Esophagus squamous epithelium (tissue), 5 donors: ENCODE data around the gene SLAMF9. TPM values are rescaled to one million over a fixed set of nuclear protein-coding genes. Genes with fewer than 3 reads are reported as not detected.

ENCODE experiments used
- DNase-seq: peaks from one replicate; lab custom pipeline; 2025; lab: John Stamatoyannopoulos, UW
- H3K27ac ChIP-seq, 4 donors: fragments of 200-600 bp; sonication (generic); one replicate each; pipeline ENCODE4 v1.5.1; 2016 to 2019; ENCODE audit warnings: mild to moderate bottlenecking in 1 of 4
- H3K27me3 ChIP-seq, 4 donors: fragments of 200-600 bp; sonication (generic); 1 replicate in 3 of 4; 2 replicates in 1 of 4; pipeline versions ENCODE4 v1.5.1 to v1.6.0; 2017 to 2021; ENCODE audit warnings: antibody characterized with exemption in 1 of 4
- H3K36me3 ChIP-seq, 3 donors: fragments of 200-600 bp; sonication (generic); one replicate each; pipeline ENCODE4 v1.5.1; 2016 to 2019
- H3K4me1 ChIP-seq, 3 donors: fragments of 200-600 bp; sonication (generic); one replicate each; pipeline ENCODE4 v1.5.1; 2017 to 2019
- H3K4me3 ChIP-seq, 4 donors: fragments of 200-600 bp; sonication (generic); 1 replicate in 3 of 4; 2 replicates in 1 of 4; pipeline ENCODE4 v1.5.1; 2016 to 2019; ENCODE audit warnings: mild to moderate bottlenecking in 2 of 4, moderate library complexity in 1 of 4
- H3K9me3 ChIP-seq, 3 donors: fragments of 200-600 bp; sonication (generic); one replicate each; pipeline ENCODE4 v1.5.1; 2016 to 2019
- POLR2A ChIP-seq, 4 donors: fragments of 450-650 bp; IDR thresholded peaks; one replicate each; pipeline ENCODE4 v1.6.1; 2017; ENCODE audit warnings: antibody characterized with exemption in 4 of 4, mild to moderate bottlenecking in 4 of 4, moderate library complexity in 3 of 4
- WGBS, 2 donors: methylation state at CpG; one replicate each; pipeline ENCODE4 v1.1.5; 2018; 5-methylcytosine and 5-hydroxymethylcytosine counted together
- intact Hi-C: fragments of 100-400 bp; cut with DNase I; formaldehyde crosslinking; loops from one replicate; pipeline ENCODE4 v1.15.0; 2022
- total RNA-seq, 4 donors: library from RNA; depleted of rRNA; stranded (reverse); fragments of >200 nt; gene quantifications; one replicate each; pipeline ENCODE4 v1.1.0, GENCODE V29; 2016
- TF ChIP-seq, protein P1 (sequence below), 6 experiments: fragments of 450-650 bp in 4 of 6; fragments of 200-600 bp in 2 of 6; sonication (generic) in 2 of 6; IDR thresholded peaks; one replicate each; pipeline ENCODE4 v1.5.1; 2016 to 2019; ENCODE audit warnings: antibody characterized with exemption in 6 of 6, mild to moderate bottlenecking in 4 of 6, moderate library complexity in 4 of 6
- donor health status: DM: yes; HTN: yes; CAD: no.

Gene SLAMF9
- total RNA-seq, 4 donors from 2014 or later: 0.92 to 0.99 TPM; not detected in 2

DNA sequence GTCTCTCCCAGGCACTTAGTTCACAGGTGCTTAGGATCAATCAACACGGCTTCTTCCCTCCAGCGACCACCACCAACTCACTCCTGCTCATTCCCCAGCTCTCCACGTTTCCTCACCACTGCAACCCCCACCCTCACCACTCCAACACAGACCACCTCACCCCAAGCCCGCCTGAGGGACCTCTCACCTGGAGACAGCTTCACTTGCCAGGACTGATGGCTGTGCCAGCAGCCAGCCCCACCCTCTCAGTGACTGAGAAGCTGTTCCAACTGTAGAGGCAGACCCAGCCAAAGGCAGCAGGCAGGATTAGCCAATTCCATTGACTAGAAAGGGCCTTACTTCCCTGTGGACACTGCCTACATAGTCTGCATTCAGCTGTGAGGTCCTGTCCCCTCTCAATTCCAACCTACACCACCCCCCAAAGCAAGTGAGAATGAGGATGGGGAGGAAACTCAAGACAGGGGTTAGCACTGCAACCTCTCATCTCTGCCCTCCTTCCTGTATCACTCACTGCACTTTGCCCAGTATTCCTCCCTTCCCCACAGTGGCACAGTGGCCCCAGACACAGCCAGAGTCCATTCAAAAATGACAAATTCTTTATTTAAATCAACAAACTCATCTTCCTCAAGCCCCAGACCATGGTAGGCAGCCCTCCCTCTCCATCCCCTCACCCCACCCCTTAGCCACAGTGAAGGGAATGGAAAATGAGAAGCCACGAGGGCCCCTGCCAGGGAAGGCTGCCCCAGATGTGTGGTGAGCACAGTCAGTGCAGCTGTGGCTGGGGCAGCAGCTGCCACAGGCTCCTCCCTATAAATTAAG lies 36.3 kb downstream of the SLAMF9 start:
- no peak for DNase-seq
- intact Hi-C loops: no loop called here
- H3K4me1 ChIP-seq: peaks cover 25 to 98% (median 81%) of the 10 kb centered on the region in 3 donors
- H3K27me3 ChIP-seq: no peaks in the 10 kb centered on the region
- H3K36me3 ChIP-seq: peaks cover 23 to 53% (median 25%) of the 10 kb centered on the region in 3 donors
- peak overlapping the region in 2 of 4 donors; percentile 32 to 78 for H3K27ac ChIP-seq
- H3K9me3 ChIP-seq: no peaks in the 10 kb centered on the region
- TF ChIP-seq POLR2A (IDR thresholded peaks at IDR 0.05): no peak
- TF ChIP-seq, protein P1, sequence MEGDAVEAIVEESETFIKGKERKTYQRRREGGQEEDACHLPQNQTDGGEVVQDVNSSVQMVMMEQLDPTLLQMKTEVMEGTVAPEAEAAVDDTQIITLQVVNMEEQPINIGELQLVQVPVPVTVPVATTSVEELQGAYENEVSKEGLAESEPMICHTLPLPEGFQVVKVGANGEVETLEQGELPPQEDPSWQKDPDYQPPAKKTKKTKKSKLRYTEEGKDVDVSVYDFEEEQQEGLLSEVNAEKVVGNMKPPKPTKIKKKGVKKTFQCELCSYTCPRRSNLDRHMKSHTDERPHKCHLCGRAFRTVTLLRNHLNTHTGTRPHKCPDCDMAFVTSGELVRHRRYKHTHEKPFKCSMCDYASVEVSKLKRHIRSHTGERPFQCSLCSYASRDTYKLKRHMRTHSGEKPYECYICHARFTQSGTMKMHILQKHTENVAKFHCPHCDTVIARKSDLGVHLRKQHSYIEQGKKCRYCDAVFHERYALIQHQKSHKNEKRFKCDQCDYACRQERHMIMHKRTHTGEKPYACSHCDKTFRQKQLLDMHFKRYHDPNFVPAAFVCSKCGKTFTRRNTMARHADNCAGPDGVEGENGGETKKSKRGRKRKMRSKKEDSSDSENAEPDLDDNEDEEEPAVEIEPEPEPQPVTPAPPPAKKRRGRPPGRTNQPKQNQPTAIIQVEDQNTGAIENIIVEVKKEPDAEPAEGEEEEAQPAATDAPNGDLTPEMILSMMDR (IDR thresholded peaks at IDR 0.05): no peak
- H3K4me3 ChIP-seq: no peak overlapping the region
- 59 to 75% methylated on average over 3 to 5 of the region's 5 CpGs for WGBS, 2 donors

DNA sequence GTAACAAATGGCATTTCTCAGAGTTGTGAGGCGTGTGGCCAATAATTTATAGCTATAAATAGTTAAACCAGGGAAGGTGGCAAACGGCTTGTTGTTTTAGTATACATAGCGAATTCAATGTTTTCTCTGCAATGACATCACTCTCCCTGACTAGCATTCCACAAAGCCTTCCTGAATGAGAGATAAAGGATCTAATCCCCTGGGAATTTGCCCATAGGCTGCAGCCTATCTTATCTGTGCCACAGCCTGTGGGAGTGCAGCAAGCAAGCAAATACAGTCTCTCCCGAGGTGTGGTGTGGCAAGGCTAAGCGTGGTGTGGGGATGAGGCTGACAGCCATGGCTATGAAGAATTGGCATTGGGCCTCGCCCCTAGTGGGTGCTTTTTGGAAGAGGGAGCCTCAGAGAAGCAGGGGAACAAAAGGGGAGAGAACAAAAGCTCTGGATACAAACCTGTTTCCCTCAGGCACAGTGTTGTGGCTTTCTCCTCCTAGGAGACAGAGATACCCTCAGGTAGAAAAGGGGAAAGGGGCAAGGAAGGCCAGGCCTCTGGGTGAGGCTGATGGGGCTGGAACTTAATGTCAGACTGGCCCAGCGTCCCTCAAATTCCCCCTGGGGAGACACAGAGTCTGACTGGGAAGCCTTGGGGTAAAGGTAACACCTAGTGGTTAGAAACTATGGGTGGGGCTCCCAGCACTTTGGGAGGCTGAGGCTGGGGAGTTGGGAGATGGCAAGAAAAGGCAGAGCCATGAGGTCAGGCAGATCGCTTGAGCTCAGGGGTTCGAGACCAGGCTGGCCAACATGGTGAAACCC lies 37.6 kb downstream of the SLAMF9 start:
- peaks cover 23 to 53% (median 25%) of the 10 kb centered on the region in 3 donors for H3K36me3 ChIP-seq
- H3K27ac ChIP-seq: peak overlapping the region; percentile 60 to 78 (median 66)
- H3K9me3 ChIP-seq: no peaks in the 10 kb centered on the region
- intact Hi-C loops: no loop called here
- H3K27me3 ChIP-seq: no peaks in the 10 kb centered on the region
- peaks cover 16 to 98% (median 72%) of the 10 kb centered on the region in 3 donors for H3K4me1 ChIP-seq
- WGBS, 2 donors: 25 to 36% methylated on average over 8 to 9 of the region's 9 CpGs
- no peak for TF ChIP-seq POLR2A (IDR thresholded peaks at IDR 0.05)
- TF ChIP-seq, protein P1 (IDR thresholded peaks at IDR 0.05): peak in 2 of 6 experiments; percentile 2 to 7
- H3K4me3 ChIP-seq: no peak overlapping the region
- DNase-seq: no peak

DNA sequence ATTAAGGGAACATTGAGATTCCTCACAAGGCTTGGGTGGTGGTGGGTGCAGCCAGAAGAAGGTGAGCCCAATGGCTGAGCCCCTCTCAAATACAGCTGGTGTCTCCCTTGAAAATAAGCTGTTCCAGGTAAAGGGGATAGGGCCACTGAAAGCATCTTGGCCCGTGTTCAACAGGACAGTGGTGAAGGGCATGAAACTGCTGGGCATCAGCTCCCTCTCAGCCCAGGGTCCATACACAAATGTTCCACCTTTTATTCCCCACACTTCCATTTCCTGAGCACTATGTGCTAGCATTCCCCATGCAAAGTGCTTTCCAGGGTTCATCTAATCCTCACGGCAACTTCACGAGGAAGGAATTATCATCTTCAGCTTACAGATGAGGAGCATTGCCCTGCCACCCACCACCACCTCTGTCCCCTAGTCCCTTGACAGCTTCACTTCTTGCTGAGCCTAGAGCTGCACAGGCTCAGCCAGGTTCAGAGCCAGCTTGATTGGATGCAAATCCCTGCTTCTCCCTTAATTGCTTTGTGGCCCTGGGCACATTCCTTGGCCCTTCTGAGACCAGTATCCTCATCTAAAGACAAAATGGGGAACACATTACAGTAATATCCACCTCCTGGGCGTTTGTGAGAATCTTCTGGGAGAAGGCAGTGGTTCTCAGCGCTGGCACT lies 38.3 kb downstream of the SLAMF9 start:
- peaks cover 23 to 50% (median 25%) of the 10 kb centered on the region in 3 donors for H3K36me3 ChIP-seq
- H3K27ac ChIP-seq: peak overlapping the region; percentile 60 to 78 (median 64)
- intact Hi-C loops: no loop called here
- no peak for DNase-seq
- no peak overlapping the region for H3K4me3 ChIP-seq
- H3K27me3 ChIP-seq: no peaks in the 10 kb centered on the region
- H3K4me1 ChIP-seq: peaks cover 16 to 98% (median 68%) of the 10 kb centered on the region in 3 donors
- TF ChIP-seq POLR2A (IDR thresholded peaks at IDR 0.05): no peak
- TF ChIP-seq, protein P1 (IDR thresholded peaks at IDR 0.05): no peak
- H3K9me3 ChIP-seq: no peaks in the 10 kb centered on the region
- 28 to 36% methylated on average over 5 of the region's 5 CpGs for WGBS, 2 donors

DNA sequence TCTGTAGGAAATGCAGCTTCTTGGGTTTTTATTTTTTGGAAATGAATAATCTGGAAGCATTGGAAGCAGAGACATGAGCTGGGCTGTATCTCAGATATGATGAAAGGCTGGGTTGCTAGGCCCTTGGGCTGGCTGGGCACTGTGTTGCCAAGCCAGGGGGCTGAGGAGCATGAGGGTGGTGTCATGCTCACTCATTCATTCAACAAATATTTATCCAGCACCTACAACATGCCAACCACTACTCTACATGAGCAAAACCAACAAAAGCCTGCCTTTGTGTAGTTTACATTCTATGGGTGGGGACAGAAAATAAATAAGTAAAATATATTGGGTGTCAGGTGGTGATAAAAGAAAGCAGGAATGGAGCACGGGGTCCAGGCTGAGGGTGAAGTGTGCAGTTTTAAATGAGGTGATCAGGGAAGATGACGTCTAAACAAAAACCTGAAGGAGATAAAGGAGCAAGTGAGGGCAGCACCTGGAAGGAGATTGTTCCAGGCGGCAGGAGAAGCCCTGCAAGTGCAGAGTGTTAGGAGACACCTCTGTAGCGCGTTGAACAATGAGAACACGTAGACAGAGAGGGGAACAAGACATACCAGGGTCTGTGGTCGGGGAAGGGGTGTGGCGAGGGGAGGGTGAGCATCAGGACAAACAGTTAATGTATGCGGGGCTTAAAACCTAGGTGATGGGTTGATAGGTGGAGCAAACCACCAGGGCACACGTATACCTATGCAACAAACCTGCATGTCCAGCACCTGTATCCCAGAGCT lies 39.6 kb downstream of the SLAMF9 start:
- H3K27me3 ChIP-seq: no peaks in the 10 kb centered on the region
- peak overlapping the region in 3 of 4 donors; percentile 21 to 79 (median 74) for H3K27ac ChIP-seq
- H3K36me3 ChIP-seq: peaks cover 12 to 37% (median 13%) of the 10 kb centered on the region in 3 donors
- H3K9me3 ChIP-seq: no peaks in the 10 kb centered on the region
- WGBS, 2 donors: 76 to 79% methylated on average over 10 of the region's 10 CpGs
- intact Hi-C loops: no loop called here
- no peak overlapping the region for H3K4me3 ChIP-seq
- no peak for DNase-seq
- peaks cover 23 to 95% (median 66%) of the 10 kb centered on the region in 3 donors for H3K4me1 ChIP-seq
- TF ChIP-seq, protein P1 (IDR thresholded peaks at IDR 0.05): no peak
- no peak for TF ChIP-seq POLR2A (IDR thresholded peaks at IDR 0.05)
